Esophagus (tissue), 2 donors: ENCODE results near the gene GEN1. TPM values are rescaled to one million over a fixed set of nuclear protein-coding genes. Genes with fewer than 3 reads are reported as not detected.

Experiments
- H3K27ac ChIP-seq, 2 donors: one replicate each; pipeline ENCODE4 v1.5.1; 2013; ENCODE audit warnings: low read depth in 2 of 2, mild to moderate bottlenecking in 2 of 2, inconsistent platforms in 1 of 2, low read length in 1 of 2, moderate library complexity in 1 of 2
- H3K27me3 ChIP-seq, 2 donors: one replicate each; pipeline ENCODE4 v1.6.1; 2013; ENCODE audit warnings: low read length in 2 of 2, control low read depth in 1 of 2, mild to moderate bottlenecking in 1 of 2; ENCODE audit not compliant: insufficient read depth in 2 of 2, control insufficient read depth in 1 of 2
- H3K36me3 ChIP-seq, 2 donors: one replicate each; pipeline ENCODE4 v1.6.1; 2013; ENCODE audit warnings: low read length in 1 of 2; ENCODE audit not compliant: control insufficient read depth in 2 of 2, insufficient read depth in 2 of 2
- H3K4me1 ChIP-seq, 2 donors: one replicate each; pipeline ENCODE4 v1.6.1; 2013; ENCODE audit warnings: low read length in 1 of 2; ENCODE audit not compliant: control insufficient read depth in 2 of 2, insufficient read depth in 2 of 2
- H3K4me3 ChIP-seq, 2 donors: one replicate each; pipeline ENCODE4 v1.5.1; 2013; ENCODE audit warnings: low read length in 2 of 2, mild to moderate bottlenecking in 2 of 2, low read depth in 1 of 2, moderate library complexity in 1 of 2
- H3K9me3 ChIP-seq, 2 donors: one replicate each; pipeline ENCODE4 v1.6.1; 2013; ENCODE audit warnings: mild to moderate bottlenecking in 2 of 2, low read depth in 1 of 2, low read length in 1 of 2, moderate library complexity in 1 of 2; ENCODE audit not compliant: control insufficient read depth in 2 of 2, insufficient read depth in 1 of 2
- WGBS, 2 donors: extraction: QIAGEN DNeasy Blood & Tissue Kit; methylation state at CpG; one replicate each; pipeline ENCODE4 v1.1.7; 2013; 5-methylcytosine and 5-hydroxymethylcytosine counted together
- polyA plus RNA-seq, 2 donors: library from polyadenylated mRNA; stranded (reverse); fragments of 200-250 nt; gene quantifications; one replicate each; pipeline ENCODE4 v1.2.3, GENCODE V29; 2013
- donor health status: healthy with polysubstance abuse.
- donor health status: Bipolar disorder and iron deficiency.

Gene GEN1
- polyA plus RNA-seq, 2 donors: 3.3 to 11.1 TPM

DNA sequence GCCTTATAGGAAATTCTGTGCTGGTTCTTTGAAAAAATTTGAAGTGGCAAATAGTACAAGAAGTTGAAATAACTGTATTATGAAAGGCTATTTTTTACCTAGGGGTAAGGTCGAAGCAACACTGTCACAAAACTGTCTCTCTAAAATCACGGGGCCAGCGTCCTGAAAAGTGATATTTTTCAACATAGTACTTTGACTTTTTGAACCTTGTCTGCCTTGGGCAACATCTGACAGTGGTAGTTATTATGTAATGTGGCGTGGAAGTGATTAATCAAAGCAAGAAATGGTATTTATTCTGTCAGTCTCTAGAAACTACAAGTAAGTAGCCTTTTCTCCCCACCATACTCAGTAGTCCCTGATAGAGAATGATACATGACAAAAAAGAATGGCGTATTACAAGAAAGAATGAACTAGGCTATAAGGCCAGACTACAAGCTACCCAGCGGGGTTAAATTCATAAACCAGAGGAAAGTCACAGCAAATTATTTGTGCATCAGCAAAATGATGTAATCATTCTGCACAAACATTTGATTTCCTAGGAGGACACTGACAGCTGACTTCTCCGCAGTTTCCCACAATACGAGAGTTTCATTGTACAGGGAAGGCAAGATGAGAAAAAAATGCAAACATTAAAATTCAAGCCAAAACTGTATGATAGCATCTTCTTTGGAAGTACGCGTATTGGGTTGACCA is 9.8 kb downstream of the GEN1 start:
- 92 to 96% methylated on average over 10 of the region's 10 CpGs for WGBS, 2 donors
- no peak overlapping the region for H3K27ac ChIP-seq
- no peaks in the 10 kb centered on the region for H3K27me3 ChIP-seq
- no peaks in the 10 kb centered on the region for H3K4me1 ChIP-seq
- H3K36me3 ChIP-seq: no peaks in the 10 kb centered on the region
- no peak overlapping the region for H3K4me3 ChIP-seq
- no peaks in the 10 kb centered on the region for H3K9me3 ChIP-seq

DNA sequence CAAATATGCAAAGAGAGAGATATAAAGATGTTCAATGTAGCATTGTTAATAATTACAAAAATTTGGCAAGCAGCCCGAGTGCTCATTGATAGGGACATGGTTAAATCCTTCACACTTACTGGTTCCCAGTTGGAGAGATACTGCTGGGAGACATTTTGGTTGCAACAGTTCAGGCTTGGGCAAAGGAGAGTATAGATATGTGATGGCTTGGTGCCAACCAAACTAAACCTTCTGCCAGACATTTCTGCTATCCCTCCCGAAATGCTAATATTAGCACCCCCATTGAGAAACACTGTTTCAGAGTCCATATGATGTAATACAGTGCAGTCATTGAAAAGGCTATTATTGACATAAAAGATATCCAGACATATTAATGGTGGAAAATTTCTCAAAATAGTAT is 11.5 kb downstream of the GEN1 start:
- H3K9me3 ChIP-seq: no peaks in the 10 kb centered on the region
- no peak overlapping the region for H3K27ac ChIP-seq
- H3K4me1 ChIP-seq: no peaks in the 10 kb centered on the region
- WGBS, 2 donors: 76 to 93% methylated on average over 2 of the region's 2 CpGs
- no peak overlapping the region for H3K4me3 ChIP-seq
- no peaks in the 10 kb centered on the region for H3K36me3 ChIP-seq
- no peaks in the 10 kb centered on the region for H3K27me3 ChIP-seq

DNA sequence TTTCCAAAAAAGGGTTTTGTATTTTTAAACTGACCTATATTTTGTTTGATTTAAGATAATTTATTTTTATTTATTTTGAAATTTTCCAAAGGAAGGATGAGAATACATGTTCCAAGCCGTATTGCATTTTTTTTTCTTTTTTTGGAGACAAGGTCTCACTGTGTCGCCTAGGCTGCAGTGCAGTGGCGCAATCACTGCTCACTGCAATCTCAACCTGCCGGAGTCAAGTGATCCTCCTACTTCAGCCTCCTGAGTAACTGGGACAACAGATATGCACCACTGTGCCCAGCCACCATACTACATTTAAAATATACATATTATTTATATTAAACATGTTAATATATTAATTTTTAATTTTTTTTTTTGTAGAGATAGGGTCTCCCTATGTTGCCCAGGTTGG is 15.0 kb downstream of the GEN1 start:
- no peaks in the 10 kb centered on the region for H3K9me3 ChIP-seq
- no peak overlapping the region for H3K27ac ChIP-seq
- H3K4me3 ChIP-seq: no peak overlapping the region
- no peaks in the 10 kb centered on the region for H3K27me3 ChIP-seq
- H3K36me3 ChIP-seq: no peaks in the 10 kb centered on the region
- no peaks in the 10 kb centered on the region for H3K4me1 ChIP-seq
- 94 to 97% methylated on average over 4 of the region's 4 CpGs for WGBS, 2 donors

DNA sequence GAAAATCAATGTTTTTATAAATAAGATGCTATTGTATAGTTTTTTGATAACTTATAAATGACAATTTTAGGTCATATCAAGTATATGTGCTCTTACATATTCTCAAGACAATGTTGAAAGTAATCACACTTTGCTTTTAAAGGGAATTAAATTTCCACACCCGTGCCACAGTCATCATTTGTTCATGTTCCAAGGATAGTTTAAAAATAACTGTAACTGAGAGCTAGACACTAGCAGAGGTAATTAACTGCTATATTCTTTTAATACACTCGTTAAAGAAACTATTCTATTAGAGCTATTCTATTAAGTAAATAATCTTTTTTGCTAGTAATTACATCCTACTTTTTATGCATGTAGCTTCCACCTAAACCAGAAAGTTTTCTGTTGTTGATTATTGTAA is 18.0 kb downstream of the GEN1 start:
- Histone ChIP-seq H3K4me3 (no peak overlapping the region), H3K9me3 (no peaks in the 10 kb centered on the region), H3K27me3 (no peaks in the 10 kb centered on the region), H3K36me3 (no peaks in the 10 kb centered on the region), H3K4me1 (no peaks in the 10 kb centered on the region), H3K27ac (no peak overlapping the region)
- 91 to 93% methylated on average over 2 of the region's 2 CpGs for WGBS, 2 donors

DNA sequence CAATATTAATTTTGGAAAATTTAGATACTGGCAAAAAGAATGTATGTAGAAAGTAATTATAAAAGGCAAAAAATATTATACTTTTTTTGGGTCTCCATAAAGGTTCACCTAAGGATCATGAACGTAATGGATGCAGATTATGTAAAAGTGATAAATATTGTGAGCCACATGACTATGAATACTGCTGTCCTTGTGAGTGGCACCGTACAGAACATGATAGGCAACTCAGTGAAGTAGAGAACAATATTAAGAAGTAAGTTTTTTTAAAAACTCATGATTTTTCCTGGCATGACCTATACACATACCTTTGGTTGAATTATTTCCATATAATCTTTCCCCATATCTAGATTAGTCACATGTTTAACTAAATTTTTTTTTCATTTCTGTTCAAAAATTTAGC is 18.6 kb downstream of the GEN1 start:
- no peak overlapping the region for H3K4me3 ChIP-seq
- H3K27me3 ChIP-seq: no peaks in the 10 kb centered on the region
- 93 to 96% methylated on average over 2 of the region's 2 CpGs for WGBS, 2 donors
- no peaks in the 10 kb centered on the region for H3K4me1 ChIP-seq
- no peak overlapping the region for H3K27ac ChIP-seq
- H3K36me3 ChIP-seq: no peaks in the 10 kb centered on the region
- no peaks in the 10 kb centered on the region for H3K9me3 ChIP-seq

DNA sequence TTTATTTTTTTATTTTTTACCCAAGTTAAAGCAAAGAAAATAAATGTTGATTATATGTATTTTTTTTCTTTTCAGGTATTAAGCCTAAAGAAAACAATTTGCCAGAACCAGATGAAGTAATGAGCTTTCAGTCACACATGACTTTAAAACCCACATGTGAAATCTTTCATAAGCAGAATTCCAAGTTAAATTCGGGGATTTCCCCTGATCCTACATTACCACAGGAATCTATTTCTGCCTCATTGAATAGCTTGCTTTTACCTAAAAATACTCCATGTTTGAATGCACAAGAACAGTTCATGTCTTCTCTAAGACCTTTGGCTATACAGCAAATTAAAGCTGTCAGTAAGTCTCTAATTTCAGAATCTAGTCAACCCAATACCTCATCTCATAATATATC is 26.6 kb downstream of the GEN1 start:
- H3K27me3 ChIP-seq: no peaks in the 10 kb centered on the region
- no peak overlapping the region for H3K4me3 ChIP-seq
- H3K9me3 ChIP-seq: no peaks in the 10 kb centered on the region
- WGBS, 2 donors: 64 to 90% methylated on average over 1 of the region's 1 CpG
- H3K4me1 ChIP-seq: no peaks in the 10 kb centered on the region
- H3K36me3 ChIP-seq: no peaks in the 10 kb centered on the region
- H3K27ac ChIP-seq: no peak overlapping the region

DNA sequence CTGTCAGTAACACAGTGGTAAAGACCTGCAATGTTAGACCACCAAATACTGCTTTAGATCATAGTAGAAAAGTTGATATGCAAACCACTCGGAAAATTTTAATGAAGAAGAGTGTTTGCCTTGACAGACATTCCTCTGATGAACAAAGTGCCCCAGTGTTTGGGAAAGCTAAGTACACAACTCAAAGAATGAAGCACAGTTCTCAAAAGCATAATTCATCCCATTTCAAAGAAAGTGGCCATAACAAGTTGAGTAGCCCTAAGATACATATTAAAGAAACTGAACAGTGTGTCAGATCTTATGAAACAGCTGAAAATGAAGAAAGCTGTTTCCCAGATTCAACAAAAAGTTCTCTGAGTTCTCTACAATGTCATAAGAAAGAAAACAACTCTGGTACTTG is 27.5 kb downstream of the GEN1 start:
- no peaks in the 10 kb centered on the region for H3K27me3 ChIP-seq
- H3K9me3 ChIP-seq: no peaks in the 10 kb centered on the region
- no peaks in the 10 kb centered on the region for H3K36me3 ChIP-seq
- WGBS, 2 donors: 90 to 91% methylated on average over 1 of the region's 1 CpG
- H3K4me3 ChIP-seq: no peak overlapping the region
- no peaks in the 10 kb centered on the region for H3K4me1 ChIP-seq
- H3K27ac ChIP-seq: no peak overlapping the region

DNA sequence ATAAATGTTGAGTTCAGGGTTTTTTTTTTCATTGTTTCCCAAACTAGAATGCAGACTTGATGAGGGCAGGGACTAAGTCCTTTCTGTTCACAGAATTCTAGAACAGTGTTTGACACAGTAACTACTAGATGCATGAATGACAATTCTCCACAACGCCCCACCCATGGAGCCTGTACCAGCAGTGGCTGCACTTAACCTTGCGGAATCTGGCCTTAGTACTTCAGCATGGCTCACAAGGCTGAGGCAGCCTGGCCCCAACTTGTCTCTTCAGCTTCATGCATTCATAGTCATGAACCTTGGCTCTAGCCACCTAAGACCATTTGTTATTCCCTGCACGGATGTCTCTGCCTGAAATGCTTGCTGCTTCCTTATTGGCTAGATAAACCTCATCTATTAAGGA is 32.8 kb downstream of the GEN1 start:
- Histone ChIP-seq H3K4me1 (peaks cover 0 to 2% of the 10 kb centered on the region in 2 donors), H3K9me3 (no peaks in the 10 kb centered on the region), H3K36me3 (no peaks in the 10 kb centered on the region), H3K27ac (no peak overlapping the region), H3K4me3 (no peak overlapping the region), H3K27me3 (no peaks in the 10 kb centered on the region)
- WGBS, 2 donors: 53 to 69% methylated on average over 3 of the region's 3 CpGs

DNA sequence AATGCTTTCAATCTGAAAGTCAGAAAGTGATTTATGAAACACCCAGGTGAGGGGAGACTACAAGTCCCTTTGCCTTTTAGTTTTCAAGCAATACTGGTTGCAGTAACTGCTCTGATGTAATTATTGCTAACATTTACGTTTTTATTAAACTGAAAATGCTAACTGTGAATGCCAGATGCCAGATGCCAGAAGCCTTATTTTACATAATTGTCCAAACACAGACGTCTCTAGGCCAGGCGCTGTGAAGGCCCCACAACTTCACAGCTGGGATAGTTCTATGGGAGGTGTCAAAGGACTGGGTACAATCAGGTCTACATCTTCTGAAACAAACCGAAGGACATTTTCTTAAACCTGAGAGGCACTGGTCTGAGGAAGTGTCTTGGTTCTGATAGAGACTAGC is 34.8 kb downstream of the GEN1 start:
- Histone ChIP-seq H3K27me3 (no peaks in the 10 kb centered on the region), H3K27ac (no peak overlapping the region)
- whole genome bisulfite sequencing, 2 donors: 70% methylated on average over 4 of the region's 4 CpGs

DNA sequence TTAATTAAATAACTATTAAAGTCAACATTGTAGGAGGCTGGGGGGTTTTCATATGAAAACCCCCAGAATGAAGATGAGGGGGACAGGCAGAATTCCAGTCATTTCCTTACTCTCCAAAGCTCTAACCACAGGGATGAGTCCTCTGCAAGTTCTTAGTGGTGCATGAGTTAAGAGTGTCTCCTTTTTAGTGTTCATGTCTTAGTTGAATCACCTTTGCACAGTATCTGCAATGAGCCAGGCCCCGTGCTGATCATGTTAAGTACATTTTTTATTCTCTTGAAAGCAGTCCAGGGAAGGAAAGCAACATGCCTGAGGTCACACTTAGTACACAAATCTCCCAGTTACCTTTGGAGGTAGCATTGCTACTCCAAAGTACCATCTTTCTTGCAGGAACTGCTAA is 36.6 kb downstream of the GEN1 start:
- H3K9me3 ChIP-seq: no peaks in the 10 kb centered on the region
- WGBS, 2 donors: 31 to 42% methylated on average over 1 of the region's 1 CpG
- no peak overlapping the region for H3K27ac ChIP-seq

More for the DNA sequence above, 34.8 kb downstream of the GEN1 start:
- no peak overlapping the region for H3K4me3 ChIP-seq
- H3K4me1 ChIP-seq: peaks cover 0 to 2% of the 10 kb centered on the region in 2 donors
- no peaks in the 10 kb centered on the region for H3K9me3 ChIP-seq
- no peaks in the 10 kb centered on the region for H3K36me3 ChIP-seq

More for the DNA sequence above, 36.6 kb downstream of the GEN1 start:
- Histone ChIP-seq H3K4me3 (no peak overlapping the region), H3K4me1 (peaks cover 0 to 2% of the 10 kb centered on the region in 2 donors), H3K36me3 (no peaks in the 10 kb centered on the region), H3K27me3 (no peaks in the 10 kb centered on the region)
